ENCODE data around the gene DUOX1.

- TF ChIP-seq POLR2A (IDR thresholded peaks at IDR 0.05) (no peak), CTCF (IDR thresholded peaks at IDR 0.05) (no peak)
Measured at GRCh38 chr15:45180648-45181436, 51.0 kb downstream of the DUOX1 start.
